ENCODE results near the gene NDUFA13.
A peak's percentile ranks its signal among the peaks of the same experiment; 100 is the strongest.

NDUFA13 gene

GRCh38 chr19:19475849-19476828, 39.9 kb upstream of the NDUFA13 start:
- no peak for DNase-seq (ENCODE audit: extremely low spot score)
- CTCF ChIA-PET: interaction anchor here (0.8 to 3.0 kb wide), 6 partner anchors 12 to 112 kb away, joined by 3 to 9 read pairs (median 4); partner anchors contain the start of gene GATAD2A
- peak; percentile 39 for TF ChIP-seq CTCF (IDR thresholded peaks at IDR 0.05; ENCODE audit: control extremely low read depth, extremely low read depth, low read depth, missing control alignments)
- POLR2A ChIA-PET: no interaction called here

GRCh38 chr19:19477705-19478383, 38.2 kb upstream of the NDUFA13 start:
- no peak for TF ChIP-seq CTCF (IDR thresholded peaks at IDR 0.05; ENCODE audit: control extremely low read depth, extremely low read depth, low read depth, missing control alignments)
- DNase-seq (ENCODE audit: extremely low spot score): no peak
- CTCF ChIA-PET: interaction anchor here (1.4 to 4.7 kb wide), 3 partner anchors 9 to 73 kb away, joined by 3 to 39 read pairs (median 8); partner anchors contain the start of gene GATAD2A
- POLR2A ChIA-PET: no interaction called here

- ChIA-PET POLR2A (no interaction called here), CTCF (interaction anchor here (0.9 to 4.7 kb wide), 6 partner anchors 9 to 114 kb away, joined by 3 to 39 read pairs (median 4); no protein-coding TSS in a partner anchor)
- TF ChIP-seq CTCF (IDR thresholded peaks at IDR 0.05; ENCODE audit: control extremely low read depth, extremely low read depth, low read depth, missing control alignments): no peak
- no peak for DNase-seq (ENCODE audit: extremely low spot score)
Measured at GRCh38 chr19:19480688-19481087, 35.3 kb upstream of the NDUFA13 start.

- ChIA-PET POLR2A (interaction anchor here (1.0 kb wide), 1 partner anchor 78 kb away, joined by 3 read pairs; the partner anchor contains the start of gene GATAD2A), CTCF (interaction anchor here (1.7 to 4.7 kb wide), 5 partner anchors 7 to 119 kb away, joined by 4 to 39 read pairs (median 8); partner anchors contain the start of gene GATAD2A)
- DNase-seq (ENCODE audit: extremely low spot score): no peak
- no peak for TF ChIP-seq CTCF (IDR thresholded peaks at IDR 0.05; ENCODE audit: control extremely low read depth, extremely low read depth, low read depth, missing control alignments)
Measured at GRCh38 chr19:19482809-19483596, 33.0 kb upstream of the NDUFA13 start.

GRCh38 chr19:19485161-19485997, 30.6 kb upstream of the NDUFA13 start:
- TF ChIP-seq CTCF (IDR thresholded peaks at IDR 0.05; ENCODE audit: control extremely low read depth, extremely low read depth, low read depth, missing control alignments): no peak
- DNase-seq (ENCODE audit: extremely low spot score): no peak
- ChIA-PET CTCF (interaction anchor here (1.3 to 8.5 kb wide), 3 partner anchors 13 to 120 kb away, joined by 3 to 220 read pairs (median 8); no protein-coding TSS in a partner anchor), POLR2A (no interaction called here)
